Erythroblast (primary cell): ENCODE data around the gene CNOT6L.

ENCODE experiments used
- GATA1 ChIP-seq: IDR thresholded peaks from 2 replicates; pipeline ENCODE4 v1.6.1; 2011; ENCODE audit warnings: low read depth, mild to moderate bottlenecking, control low read depth, low read length, moderate library complexity
- POLR2A ChIP-seq: IDR thresholded peaks from 2 replicates; pipeline ENCODE4 v1.6.1; 2011; ENCODE audit warnings: mild to moderate bottlenecking, low read length

GRCh38 chr4:77805840-77806239 is 13.3 kb downstream of the CNOT6L start:
- TF ChIP-seq POLR2A (no peak), GATA1 (no peak)
